Gastrocnemius medialis (tissue), 4 donors: ENCODE data around the gene SIRPA.

Source experiments
- CTCF ChIP-seq, 5 experiments: fragments of 450-650 bp in 3 of 5; fragments of 200-600 bp in 2 of 5; sonication (generic) in 2 of 5; IDR thresholded peaks in 4 of 5; conservative IDR thresholded peaks in 1 of 5; 1 replicate in 4 of 5; 2 replicates in 1 of 5; pipeline ENCODE4 v1.5.1; 2016 to 2019; ENCODE audit warnings: antibody characterized with exemption in 5 of 5, mild to moderate bottlenecking in 3 of 5, moderate library complexity in 3 of 5
- POLR2A ChIP-seq, 2 donors: fragments of 450-650 bp; IDR thresholded peaks; one replicate each; pipeline ENCODE4 v1.6.1; 2017; ENCODE audit warnings: antibody characterized with exemption in 2 of 2, mild to moderate bottlenecking in 2 of 2, moderate library complexity in 2 of 2

- no peak for TF ChIP-seq CTCF (IDR thresholded peaks at IDR 0.05 in 4 of 5, conservative IDR thresholded peaks at IDR 0.05 in 1 of 5)
- no peak for TF ChIP-seq POLR2A (IDR thresholded peaks at IDR 0.05)
Measured at GRCh38 chr20:1971893-1972586, 76.8 kb downstream of the SIRPA start.
